Measurements from ENCODE around the gene TOM1L2. TPM values are rescaled to one million over a fixed set of nuclear protein-coding genes. Genes with fewer than 3 reads are reported as not detected.
A peak's percentile ranks its signal among the peaks of the same experiment; 100 is the strongest.
"Not testable (repeated sequence)": the region's sequence is repeated elsewhere in the genome, so short reads cannot be mapped to it uniquely, and the experiment has no call there.

Gene TOM1L2
- total RNA-seq, 3 donors from 2014 or later: 67.8 to 101 (median 87.7) TPM

DNA sequence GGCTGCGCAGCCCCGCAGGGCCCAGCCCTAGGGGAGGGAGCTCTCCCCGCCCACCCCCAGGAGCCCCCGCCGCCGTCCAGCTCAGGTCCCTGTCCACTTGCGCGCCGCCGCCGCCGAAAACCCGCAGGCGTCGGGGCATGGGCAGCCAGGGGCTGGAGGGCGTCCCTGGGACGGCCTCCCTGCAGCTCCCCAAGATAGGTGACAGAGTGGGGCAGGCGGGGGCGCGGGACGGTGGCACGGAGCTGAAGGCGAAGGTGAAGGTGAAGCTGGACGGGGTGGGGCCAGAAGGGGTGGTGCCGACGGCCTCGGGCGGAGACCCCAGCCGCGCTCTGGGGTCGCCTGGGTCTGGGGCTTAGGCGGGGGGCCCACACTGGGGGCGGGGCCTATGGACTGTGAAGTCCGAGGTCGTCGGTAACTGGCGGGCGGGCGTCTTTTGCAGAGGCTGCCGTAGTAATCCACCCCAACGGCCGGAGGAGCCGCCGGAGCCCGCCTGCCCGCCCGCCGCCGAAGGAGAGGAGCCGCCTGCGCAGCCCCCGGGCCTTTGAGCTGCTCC, 162.6 kb downstream of the TOM1L2 start:
- intact Hi-C loops (cut with DNase I, micrococcal nuclease): loop anchor here in 1 of 2 donors (5.0 kb wide), 1 partner anchor 53 kb away; no protein-coding TSS in a partner anchor
- TF ChIP-seq, protein P1, sequence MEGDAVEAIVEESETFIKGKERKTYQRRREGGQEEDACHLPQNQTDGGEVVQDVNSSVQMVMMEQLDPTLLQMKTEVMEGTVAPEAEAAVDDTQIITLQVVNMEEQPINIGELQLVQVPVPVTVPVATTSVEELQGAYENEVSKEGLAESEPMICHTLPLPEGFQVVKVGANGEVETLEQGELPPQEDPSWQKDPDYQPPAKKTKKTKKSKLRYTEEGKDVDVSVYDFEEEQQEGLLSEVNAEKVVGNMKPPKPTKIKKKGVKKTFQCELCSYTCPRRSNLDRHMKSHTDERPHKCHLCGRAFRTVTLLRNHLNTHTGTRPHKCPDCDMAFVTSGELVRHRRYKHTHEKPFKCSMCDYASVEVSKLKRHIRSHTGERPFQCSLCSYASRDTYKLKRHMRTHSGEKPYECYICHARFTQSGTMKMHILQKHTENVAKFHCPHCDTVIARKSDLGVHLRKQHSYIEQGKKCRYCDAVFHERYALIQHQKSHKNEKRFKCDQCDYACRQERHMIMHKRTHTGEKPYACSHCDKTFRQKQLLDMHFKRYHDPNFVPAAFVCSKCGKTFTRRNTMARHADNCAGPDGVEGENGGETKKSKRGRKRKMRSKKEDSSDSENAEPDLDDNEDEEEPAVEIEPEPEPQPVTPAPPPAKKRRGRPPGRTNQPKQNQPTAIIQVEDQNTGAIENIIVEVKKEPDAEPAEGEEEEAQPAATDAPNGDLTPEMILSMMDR (IDR thresholded peaks at IDR 0.05): no peak
- Histone ChIP-seq H3K9me3 (no peaks in the 10 kb centered on the region), H3K36me3 (ENCODE audit: low read depth) (no peaks in the 10 kb centered on the region), H3K4me1 (ENCODE audit: low read depth) (peaks cover 4% of the 10 kb centered on the region), H3K4me3 (no peak overlapping the region)
- no peak for DNase-seq
- ATAC-seq: no peak

DNA sequence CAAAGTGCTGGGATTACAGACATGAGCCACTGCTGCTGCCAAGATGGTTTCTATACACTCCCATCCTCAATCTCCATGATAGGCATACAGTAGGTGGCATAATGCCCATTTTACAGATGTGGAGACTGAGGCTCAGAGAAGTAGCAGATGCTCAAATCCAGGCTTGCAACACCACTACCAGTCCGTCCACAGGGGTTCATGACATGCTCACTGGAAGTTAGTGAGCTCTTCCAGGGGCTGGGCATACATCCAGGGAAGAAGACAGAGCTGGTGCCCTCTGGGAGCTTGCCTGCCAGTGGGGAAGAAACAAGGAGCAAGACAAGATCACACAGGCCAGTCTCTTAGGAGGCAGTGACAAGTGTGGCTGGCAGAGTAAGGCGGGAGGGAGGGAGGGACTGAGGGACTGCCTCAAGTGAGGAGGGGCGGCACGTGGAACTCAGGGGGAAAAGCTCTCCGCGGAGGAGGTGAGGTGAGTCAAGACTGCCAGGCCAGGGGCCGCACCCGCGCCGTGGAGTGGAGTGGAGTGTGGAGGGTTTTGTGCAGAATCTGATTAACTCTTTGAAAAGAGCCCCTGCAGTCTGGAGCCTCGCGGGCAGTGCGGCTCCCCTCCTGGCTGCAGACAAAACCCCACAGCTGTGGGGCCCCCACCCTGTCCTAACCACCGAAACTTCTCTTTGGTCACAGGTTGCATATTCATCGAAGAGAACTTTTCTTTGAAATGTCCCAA, 163.3 kb downstream of the TOM1L2 start:
- TF ChIP-seq, protein P1 (IDR thresholded peaks at IDR 0.05): no peak
- Histone ChIP-seq H3K36me3 (ENCODE audit: low read depth) (no peaks in the 10 kb centered on the region), H3K9me3 (no peaks in the 10 kb centered on the region), H3K4me3 (no peak overlapping the region), H3K4me1 (ENCODE audit: low read depth) (peaks cover 4% of the 10 kb centered on the region)
- no peak for ATAC-seq
- intact Hi-C loops (cut with DNase I, micrococcal nuclease): no loop called here
- DNase-seq: no peak

DNA sequence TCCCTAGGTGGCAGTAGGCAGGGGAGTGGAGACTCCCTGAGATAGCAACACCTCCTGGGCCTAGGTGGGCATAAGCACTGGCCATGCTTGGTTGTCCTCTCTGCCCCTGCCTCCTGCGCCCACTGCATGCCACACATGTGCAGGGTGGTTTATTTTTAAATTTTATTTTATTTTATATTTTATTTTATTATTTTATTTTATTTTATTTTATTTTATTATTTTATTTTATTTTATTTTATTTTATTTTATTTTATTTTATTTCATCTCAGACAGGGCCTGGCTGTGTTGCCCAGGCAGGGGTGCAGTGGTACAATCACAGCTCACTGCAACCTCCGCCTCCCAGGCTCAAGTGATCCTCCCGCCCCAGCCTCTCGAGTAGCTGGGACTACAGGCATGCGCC, 164.0 kb downstream of the TOM1L2 start:
- DNase-seq; intact Hi-C loops (cut with DNase I, micrococcal nuclease); H3K4me1 ChIP-seq (ENCODE audit: low read depth); H3K36me3 ChIP-seq (ENCODE audit: low read depth); H3K4me3 ChIP-seq; ATAC-seq; H3K9me3 ChIP-seq: not testable (repeated sequence)

DNA sequence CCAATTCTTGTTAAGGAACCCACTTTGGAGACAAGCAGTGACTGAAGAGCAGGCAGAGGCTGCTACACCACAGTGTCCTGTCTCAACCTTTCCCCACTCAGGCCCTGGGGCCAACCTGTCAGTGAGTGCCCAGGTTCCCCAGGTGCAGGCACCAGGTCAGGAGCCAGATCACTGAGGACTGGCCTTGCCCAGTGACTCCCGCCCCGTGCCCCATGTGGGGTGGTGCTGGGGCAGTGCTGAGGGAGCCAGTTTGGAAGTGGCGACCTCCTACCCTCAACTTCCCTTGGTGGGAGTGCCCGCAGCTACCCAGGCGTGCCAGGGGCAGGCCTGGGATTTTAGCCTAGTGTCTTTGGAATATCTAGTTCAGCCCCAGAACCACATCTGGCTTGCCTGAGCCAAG, 164.8 kb downstream of the TOM1L2 start:
- ATAC-seq: peak; percentile 2
- no peaks in the 10 kb centered on the region for H3K36me3 ChIP-seq (ENCODE audit: low read depth)
- TF ChIP-seq, protein P1 (IDR thresholded peaks at IDR 0.05): no peak
- peaks cover 4% of the 10 kb centered on the region for H3K4me1 ChIP-seq (ENCODE audit: low read depth)
- intact Hi-C loops (cut with DNase I, micrococcal nuclease): no loop called here
- no peak for DNase-seq
- no peaks in the 10 kb centered on the region for H3K9me3 ChIP-seq
- no peak overlapping the region for H3K4me3 ChIP-seq

DNA sequence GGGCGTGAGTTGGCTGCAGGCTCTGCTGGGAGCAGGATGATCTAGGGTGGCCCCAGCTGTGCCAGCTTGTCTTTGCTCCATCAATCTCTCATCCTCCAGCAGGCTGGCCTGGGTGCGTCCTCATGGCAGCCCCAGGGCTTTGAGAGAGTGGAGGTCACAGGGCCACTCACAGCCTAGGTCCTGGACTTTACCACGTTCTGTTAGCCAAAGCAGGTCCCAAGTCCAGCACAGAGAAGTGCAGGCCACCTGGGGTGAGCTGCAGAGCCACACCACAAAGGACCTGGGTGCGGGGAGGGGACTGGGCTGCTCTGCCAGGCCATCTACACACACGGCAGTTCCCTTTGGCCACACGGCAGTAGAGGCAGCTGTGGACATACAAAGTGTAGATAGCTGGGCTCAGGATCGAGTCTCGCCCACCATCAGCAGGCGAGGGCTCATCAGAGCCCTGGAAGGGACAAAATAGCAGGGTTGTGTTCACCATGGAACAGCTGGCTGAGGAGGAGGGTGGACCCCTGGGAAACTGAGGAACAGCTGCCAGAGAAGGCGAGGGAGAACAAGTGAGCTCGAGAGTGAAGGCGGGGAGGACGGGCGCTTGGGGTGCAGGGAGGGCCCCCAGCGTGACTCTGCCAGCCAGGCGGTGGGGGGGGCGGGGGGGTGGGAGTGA, 165.5 kb downstream of the TOM1L2 start:
- TF ChIP-seq, protein P1 (IDR thresholded peaks at IDR 0.05): no peak
- Histone ChIP-seq H3K4me1 (ENCODE audit: low read depth) (no peaks in the 10 kb centered on the region), H3K36me3 (ENCODE audit: low read depth) (no peaks in the 10 kb centered on the region), H3K4me3 (no peak overlapping the region), H3K9me3 (no peaks in the 10 kb centered on the region)
- ATAC-seq: no peak
- no peak for DNase-seq
- intact Hi-C loops (cut with DNase I, micrococcal nuclease): no loop called here

DNA sequence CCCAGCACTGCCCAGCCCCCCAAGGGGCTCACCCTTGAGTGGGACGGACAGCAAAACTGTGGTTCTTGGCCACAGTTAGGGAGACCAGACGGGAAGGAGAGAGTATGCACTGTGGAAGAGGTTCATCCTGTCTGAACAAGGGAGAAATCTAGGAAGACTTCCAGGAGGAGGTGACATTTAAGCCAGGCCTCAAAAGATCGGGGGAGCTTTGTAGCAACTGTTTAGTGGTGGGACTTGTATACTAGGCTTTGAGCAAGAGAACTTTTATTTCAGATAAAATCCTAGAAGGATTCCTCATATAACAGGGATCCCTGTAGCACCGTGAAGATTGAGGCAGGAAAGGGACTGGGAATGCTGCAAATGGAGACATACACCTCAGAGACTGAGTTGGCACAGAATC, 166.2 kb downstream of the TOM1L2 start:
- no peaks in the 10 kb centered on the region for H3K4me1 ChIP-seq (ENCODE audit: low read depth)
- TF ChIP-seq, protein P1 (IDR thresholded peaks at IDR 0.05): no peak
- no peak overlapping the region for H3K4me3 ChIP-seq
- ATAC-seq (no peak), DNase-seq (no peak)
- intact Hi-C loops (cut with DNase I, micrococcal nuclease): no loop called here
- no peaks in the 10 kb centered on the region for H3K9me3 ChIP-seq
- no peaks in the 10 kb centered on the region for H3K36me3 ChIP-seq (ENCODE audit: low read depth)

Data from mucosa of descending colon (tissue), 3 donors.